A549 treated with RU486 at 1 μM for 4 hours (cell line): Measurements from ENCODE around the gene MACC1. TPM values are rescaled to one million over a fixed set of nuclear protein-coding genes. Genes with fewer than 3 reads are reported as not detected.

Experiments
- total RNA-seq: library from RNA; stranded (reverse); fragments of 200-300 nt; extraction: Qiagen RNA extraction; gene quantifications from 5 replicates; pipeline ENCODE4 v1.2.3, GENCODE V29; 2022; ENCODE audit warnings: low read depth

MACC1 gene, protein sequence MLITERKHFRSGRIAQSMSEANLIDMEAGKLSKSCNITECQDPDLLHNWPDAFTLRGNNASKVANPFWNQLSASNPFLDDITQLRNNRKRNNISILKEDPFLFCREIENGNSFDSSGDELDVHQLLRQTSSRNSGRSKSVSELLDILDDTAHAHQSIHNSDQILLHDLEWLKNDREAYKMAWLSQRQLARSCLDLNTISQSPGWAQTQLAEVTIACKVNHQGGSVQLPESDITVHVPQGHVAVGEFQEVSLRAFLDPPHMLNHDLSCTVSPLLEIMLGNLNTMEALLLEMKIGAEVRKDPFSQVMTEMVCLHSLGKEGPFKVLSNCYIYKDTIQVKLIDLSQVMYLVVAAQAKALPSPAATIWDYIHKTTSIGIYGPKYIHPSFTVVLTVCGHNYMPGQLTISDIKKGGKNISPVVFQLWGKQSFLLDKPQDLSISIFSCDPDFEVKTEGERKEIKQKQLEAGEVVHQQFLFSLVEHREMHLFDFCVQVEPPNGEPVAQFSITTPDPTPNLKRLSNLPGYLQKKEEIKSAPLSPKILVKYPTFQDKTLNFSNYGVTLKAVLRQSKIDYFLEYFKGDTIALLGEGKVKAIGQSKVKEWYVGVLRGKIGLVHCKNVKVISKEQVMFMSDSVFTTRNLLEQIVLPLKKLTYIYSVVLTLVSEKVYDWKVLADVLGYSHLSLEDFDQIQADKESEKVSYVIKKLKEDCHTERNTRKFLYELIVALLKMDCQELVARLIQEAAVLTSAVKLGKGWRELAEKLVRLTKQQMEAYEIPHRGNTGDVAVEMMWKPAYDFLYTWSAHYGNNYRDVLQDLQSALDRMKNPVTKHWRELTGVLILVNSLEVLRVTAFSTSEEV
- not detected in 5 replicates for total RNA-seq

DNA sequence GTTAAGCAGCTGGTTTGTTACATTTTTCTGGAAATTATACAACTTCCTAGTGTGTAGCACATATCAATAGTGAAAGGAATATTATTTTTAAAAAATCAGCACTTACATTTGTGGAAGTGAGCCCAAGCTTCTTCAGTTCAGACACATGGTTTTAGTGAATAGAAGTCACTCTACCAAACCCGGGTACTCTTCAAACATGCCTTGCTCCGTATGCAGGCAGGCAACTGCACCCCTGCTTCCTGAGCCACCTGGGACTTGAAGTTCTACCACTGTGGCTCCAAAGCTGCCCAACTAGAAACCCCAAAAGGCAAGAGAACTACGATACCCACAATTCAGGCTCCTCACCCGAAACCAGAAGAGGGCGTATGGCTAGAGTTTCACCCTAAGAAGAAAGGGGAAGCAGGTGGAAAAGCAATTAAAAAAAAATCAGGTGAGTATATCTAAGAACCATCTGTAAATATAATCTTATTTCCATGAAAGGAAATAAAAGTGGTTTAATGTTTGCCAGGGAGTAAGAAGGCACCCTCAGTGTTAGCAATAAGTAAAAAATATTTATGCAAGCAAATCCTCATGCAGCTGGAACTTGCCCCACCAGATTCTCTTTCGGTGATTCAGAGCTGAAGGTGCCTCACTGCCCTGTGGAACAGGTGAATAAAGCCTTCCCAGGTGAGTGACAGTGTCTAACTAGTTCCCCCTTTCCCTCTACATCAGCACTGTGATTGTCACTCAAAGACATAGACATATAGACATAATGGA, at the start of gene MACC1:
MACC1 (minus strand) TSS at position 192 of the 756 bp plus-strand sequence. CDS start 55,522 bp downstream, outside the sequence.

Other genes starting within 250 kb of the MACC1 start
- gene ITGB8, start 113.5 kb upstream of the MACC1 start, total RNA-seq = 0.82 to 1.2 TPM (median 0.95 TPM) in 5 replicates